Adrenal gland (tissue), 12 donors: ENCODE measurements around the gene SYT13. TPM values are rescaled to one million over a fixed set of nuclear protein-coding genes. Genes with fewer than 3 reads are reported as not detected.

Experiments used
- DNase-seq, 7 donors: peaks; one replicate each; pipeline ENCODE4 v3.0.0-alpha.2; 2019 to 2020
- H3K27ac ChIP-seq, 5 donors: fragments of 200-600 bp; sonication (generic) in 4 of 5; 1 replicate in 3 of 5; 2 replicates in 2 of 5; pipeline versions ENCODE4 v1.5.1 to v1.8.0; 2016 to 2020; ENCODE audit warnings: mild to moderate bottlenecking in 1 of 5
- H3K27me3 ChIP-seq: fragments of 200-600 bp; 2 replicates; pipeline ENCODE4 v1.8.0; 2021
- H3K36me3 ChIP-seq, 2 donors: fragments of 200-600 bp; replicated peaks in 1 of 2; 1 replicate in 1 of 2; 2 replicates in 1 of 2; pipeline versions ENCODE4 v1.5.1 to v1.8.0; 2018 to 2022
- H3K4me1 ChIP-seq, 2 donors: fragments of 200-600 bp; replicated peaks in 1 of 2; 1 replicate in 1 of 2; 2 replicates in 1 of 2; pipeline versions ENCODE4 v1.5.1 to v1.8.0; 2018 to 2021
- H3K4me3 ChIP-seq, 4 donors: fragments of 200-600 bp; sonication (generic) in 3 of 4; one replicate each; pipeline ENCODE4 v1.5.1; 2016 to 2018
- H3K9me3 ChIP-seq, 3 donors: fragments of 200-600 bp; sonication (generic) in 1 of 3; replicated peaks in 1 of 3; 1 replicate in 2 of 3; 2 replicates in 1 of 3; pipeline versions ENCODE4 v1.5.1 to v1.8.0; 2016 to 2021
- POLR2A ChIP-seq, 2 donors: fragments of 450-650 bp; IDR thresholded peaks; one replicate each; pipeline ENCODE4 v1.6.1; 2017; ENCODE audit warnings: antibody characterized with exemption in 2 of 2, mild to moderate bottlenecking in 2 of 2, moderate library complexity in 1 of 2
- WGBS, 4 donors: extraction: QIAGEN DNeasy Blood & Tissue Kit in 2 of 4; methylation state at CpG; one replicate each; pipeline versions ENCODE4 v1.1.5 to v1.1.7; 2013 to 2017; 5-methylcytosine and 5-hydroxymethylcytosine counted together
- intact Hi-C, 2 donors: fragments of 100-400 bp; cut with DNase I; formaldehyde crosslinking; loops; one replicate each; pipeline versions ENCODE4 v1.14.1 to v1.15.0; 2022 to 2023
- polyA plus RNA-seq, 3 donors: library from polyadenylated mRNA; stranded (reverse); fragments of 200-250 nt in 2 of 3; fragments of 350-450 nt in 1 of 3; fragmentation: Illumina TruSeq in 1 of 3; extraction: RNeasy Lipid Tissue Mini Kit (QIAGEN cat#74804) in 1 of 3; gene quantifications; one replicate each; pipeline ENCODE4 v1.2.3, GENCODE V29; 2013 to 2014
- total RNA-seq, 9 donors: library from RNA; depleted of rRNA in 4 of 9; stranded (reverse); fragments of >200 nt in 4 of 9; fragments of 120-200 nt in 1 of 9; fragmentation: NEBNext Ultra II Directional in 1 of 9; extraction: Animal tissue kit (Norgen Biotek cat#: 25700) in 1 of 9; gene quantifications; one replicate each; pipeline versions ENCODE4 v1.1.0 to v1.2.4, GENCODE V29; 2013 to 2023
- TF ChIP-seq, protein P1 (sequence below), 6 experiments: fragments of 450-650 bp in 4 of 6; fragments of 200-600 bp in 2 of 6; sonication (generic) in 1 of 6; IDR thresholded peaks; 1 replicate in 5 of 6; 2 replicates in 1 of 6; pipeline versions ENCODE4 v1.5.1 to v1.8.0; 2016 to 2021; ENCODE audit warnings: antibody characterized with exemption in 6 of 6, mild to moderate bottlenecking in 2 of 6, moderate library complexity in 1 of 6
- donor health status: healthy with polysubstance abuse.
- donor health status: Bipolar disorder and iron deficiency.
- donor health status: DM: yes; HTN: yes; CAD: no.
- donor health status: DM: no; HTN: no; CAD: no.
- donor health status: DM: no; HTN: no; CAD: no.
- donor health status: DM: yes; HTN: yes; CAD: no.

Gene SYT13
- total and polyA plus RNA-seq, 12 donors, result 0.50 to 6.6 (median 2.7) TPM; not detected in 4

- Histone ChIP-seq H3K27ac (no peak overlapping the region), H3K36me3 (no peaks in the 10 kb centered on the region), H3K27me3 (no peaks in the 10 kb centered on the region), H3K4me1 (no peaks in the 10 kb centered on the region), H3K9me3 (no peaks in the 10 kb centered on the region), H3K4me3 (no peak overlapping the region)
- intact Hi-C loops, result no loop called here
- TF ChIP-seq, protein P1, sequence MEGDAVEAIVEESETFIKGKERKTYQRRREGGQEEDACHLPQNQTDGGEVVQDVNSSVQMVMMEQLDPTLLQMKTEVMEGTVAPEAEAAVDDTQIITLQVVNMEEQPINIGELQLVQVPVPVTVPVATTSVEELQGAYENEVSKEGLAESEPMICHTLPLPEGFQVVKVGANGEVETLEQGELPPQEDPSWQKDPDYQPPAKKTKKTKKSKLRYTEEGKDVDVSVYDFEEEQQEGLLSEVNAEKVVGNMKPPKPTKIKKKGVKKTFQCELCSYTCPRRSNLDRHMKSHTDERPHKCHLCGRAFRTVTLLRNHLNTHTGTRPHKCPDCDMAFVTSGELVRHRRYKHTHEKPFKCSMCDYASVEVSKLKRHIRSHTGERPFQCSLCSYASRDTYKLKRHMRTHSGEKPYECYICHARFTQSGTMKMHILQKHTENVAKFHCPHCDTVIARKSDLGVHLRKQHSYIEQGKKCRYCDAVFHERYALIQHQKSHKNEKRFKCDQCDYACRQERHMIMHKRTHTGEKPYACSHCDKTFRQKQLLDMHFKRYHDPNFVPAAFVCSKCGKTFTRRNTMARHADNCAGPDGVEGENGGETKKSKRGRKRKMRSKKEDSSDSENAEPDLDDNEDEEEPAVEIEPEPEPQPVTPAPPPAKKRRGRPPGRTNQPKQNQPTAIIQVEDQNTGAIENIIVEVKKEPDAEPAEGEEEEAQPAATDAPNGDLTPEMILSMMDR (IDR thresholded peaks at IDR 0.05), result no peak
- no peak for DNase-seq
- 72 to 84% (median 75%) methylated on average over 3 of the region's 3 CpGs for WGBS, 4 donors
Measured at GRCh38 chr11:45328726-45329125, 42.6 kb upstream of the SYT13 start.

- no peaks in the 10 kb centered on the region for H3K27me3 ChIP-seq
- no peak for TF ChIP-seq POLR2A (IDR thresholded peaks at IDR 0.05)
- TF ChIP-seq, protein P1 (IDR thresholded peaks at IDR 0.05), result no peak
- WGBS, 4 donors, result 54 to 75% (median 71%) methylated on average over 5 to 6 of the region's 6 CpGs
- no peak for DNase-seq
- intact Hi-C loops, result no loop called here
- H3K9me3 ChIP-seq, result no peaks in the 10 kb centered on the region
- H3K36me3 ChIP-seq, result no peaks in the 10 kb centered on the region
- no peak overlapping the region for H3K27ac ChIP-seq
- no peak overlapping the region for H3K4me3 ChIP-seq
- H3K4me1 ChIP-seq, result no peaks in the 10 kb centered on the region
Measured at GRCh38 chr11:45324459-45324858, 38.3 kb upstream of the SYT13 start.

DNA sequence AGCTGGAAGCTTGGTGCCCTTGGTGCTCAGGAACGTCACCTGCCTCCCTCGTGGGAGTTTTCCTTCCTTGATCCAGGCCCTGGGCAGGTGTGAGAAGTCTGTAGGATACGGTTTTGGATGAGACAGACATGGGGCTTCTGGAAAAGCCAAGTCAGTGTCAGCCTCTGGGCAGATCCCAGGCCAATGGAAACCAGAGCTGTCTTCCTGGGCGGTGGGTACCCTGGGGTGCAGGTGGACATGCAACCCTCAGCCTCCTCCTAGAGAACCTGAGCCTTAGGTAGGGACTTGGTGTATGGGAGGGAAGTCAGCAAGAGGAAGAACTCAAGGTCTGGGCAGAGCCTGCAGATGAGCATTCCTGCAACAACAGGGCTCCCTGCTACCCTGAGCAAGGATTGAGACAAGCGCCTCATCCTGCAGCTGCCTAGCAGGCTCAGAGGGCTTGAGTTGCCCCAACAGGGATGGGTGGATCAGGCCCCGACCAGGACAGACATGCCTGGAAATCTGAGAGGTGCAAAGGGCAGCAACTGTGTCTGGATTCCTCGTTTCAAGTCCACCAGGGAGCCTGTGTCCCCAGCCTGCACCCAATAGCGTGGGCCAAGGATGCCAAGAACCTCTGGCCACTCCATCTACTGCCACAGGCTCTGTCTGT lies 37.6 kb upstream of the SYT13 start:
- no peak for DNase-seq
- no peaks in the 10 kb centered on the region for H3K27me3 ChIP-seq
- intact Hi-C loops, result no loop called here
- no peaks in the 10 kb centered on the region for H3K36me3 ChIP-seq
- H3K4me3 ChIP-seq, result no peak overlapping the region
- no peaks in the 10 kb centered on the region for H3K9me3 ChIP-seq
- no peak overlapping the region for H3K27ac ChIP-seq
- no peaks in the 10 kb centered on the region for H3K4me1 ChIP-seq
- TF ChIP-seq POLR2A (IDR thresholded peaks at IDR 0.05), result no peak
- TF ChIP-seq, protein P1 (IDR thresholded peaks at IDR 0.05), result no peak
- 46 to 89% (median 80%) methylated on average over 2 to 8 of the region's 8 CpGs for WGBS, 4 donors

- no peaks in the 10 kb centered on the region for H3K27me3 ChIP-seq
- H3K4me3 ChIP-seq, result no peak overlapping the region
- H3K4me1 ChIP-seq, result no peaks in the 10 kb centered on the region
- peak in 1 of 7 donors; percentile 28 for DNase-seq
- WGBS, 4 donors, result 72 to 83% (median 79%) methylated on average over 4 to 7 of the region's 7 CpGs
- intact Hi-C loops, result no loop called here
- H3K27ac ChIP-seq, result no peak overlapping the region
- TF ChIP-seq, protein P1 (IDR thresholded peaks at IDR 0.05), result no peak
- no peak for TF ChIP-seq POLR2A (IDR thresholded peaks at IDR 0.05)
- no peaks in the 10 kb centered on the region for H3K36me3 ChIP-seq
- no peaks in the 10 kb centered on the region for H3K9me3 ChIP-seq
Measured at GRCh38 chr11:45322891-45323600, 36.9 kb upstream of the SYT13 start.
